DND-41 (cell line): ENCODE results near the gene VPREB3.

ENCODE experiments used
- ATAC-seq: fragments of 200-7000 bp; cut with Tn5 transposase; 3 replicates; pipeline ENCODE4 v1.9.1; 2021; ENCODE audit warnings: low read depth; ENCODE audit not compliant: insufficient read depth
- DNase-seq: peaks from one replicate; pipeline ENCODE4 v3.0.0-alpha.2; 2020
- H2AFZ ChIP-seq: 2 replicates; pipeline ENCODE4 v1.6.0; 2012; ENCODE audit warnings: low read depth, low read length
- H3K27ac ChIP-seq: 2 replicates; pipeline ENCODE4 v1.5.1; 2012; ENCODE audit warnings: low read length, inconsistent platforms
- H3K27me3 ChIP-seq: fragments of 200-600 bp; sonication (generic); 2 replicates; pipeline ENCODE4 v1.6.0; 2012; ENCODE audit warnings: low read length, mild to moderate bottlenecking, inconsistent platforms; ENCODE audit not compliant: insufficient read depth, poor library complexity
- H3K36me3 ChIP-seq: 2 replicates; pipeline ENCODE4 v1.5.1; 2012; ENCODE audit warnings: low read length, inconsistent platforms; ENCODE audit not compliant: insufficient read depth
- H3K4me1 ChIP-seq: 2 replicates; pipeline ENCODE4 v1.5.1; 2012; ENCODE audit warnings: mild to moderate bottlenecking, low read length; ENCODE audit not compliant: insufficient read depth
- H3K4me2 ChIP-seq: 2 replicates; pipeline ENCODE4 v1.6.0; 2012; ENCODE audit warnings: mild to moderate bottlenecking, moderate library complexity, low read length, inconsistent platforms; ENCODE audit not compliant: insufficient read depth
- H3K4me3 ChIP-seq, 2 experiments: fragments of 200-600 bp in 1 of 2; shearing (Covaris generic) in 1 of 2; 2 replicates each; pipeline ENCODE4 v1.5.1; 2012 to 2016; ENCODE audit warnings: inconsistent platforms in 2 of 2, low read length in 2 of 2, mild to moderate bottlenecking in 2 of 2, low read depth in 1 of 2, moderate library complexity in 1 of 2
- H3K79me2 ChIP-seq: 2 replicates; pipeline ENCODE4 v1.6.0; 2012; ENCODE audit warnings: low read length, inconsistent platforms; ENCODE audit not compliant: insufficient read depth
- H3K9ac ChIP-seq: 2 replicates; pipeline ENCODE4 v1.6.0; 2012; ENCODE audit warnings: low read depth, mild to moderate bottlenecking, inconsistent platforms, low read length, moderate library complexity
- H3K9me3 ChIP-seq: 2 replicates; pipeline ENCODE4 v1.5.1; 2012; ENCODE audit warnings: low read length, moderate library complexity, mild to moderate bottlenecking, inconsistent platforms; ENCODE audit not compliant: insufficient read depth, severe bottlenecking
- H4K20me1 ChIP-seq: 2 replicates; pipeline ENCODE4 v1.6.0; 2012; ENCODE audit warnings: low read length; ENCODE audit not compliant: insufficient read depth
- EZH2 ChIP-seq: IDR thresholded peaks from 3 replicates; pipeline ENCODE4 v1.6.1; 2012; ENCODE audit warnings: borderline replicate concordance, low read depth, mild to moderate bottlenecking, moderate library complexity, low read length, inconsistent platforms; ENCODE audit not compliant: severe bottlenecking
- TF ChIP-seq, protein P1 (sequence below): IDR thresholded peaks from 2 replicates; pipeline ENCODE4 v1.5.1; 2012; ENCODE audit warnings: borderline replicate concordance, low read length, moderate library complexity, mild to moderate bottlenecking; ENCODE audit not compliant: poor library complexity, severe bottlenecking; ENCODE audit errors: extremely low read depth

The VPREB3 gene

DNA sequence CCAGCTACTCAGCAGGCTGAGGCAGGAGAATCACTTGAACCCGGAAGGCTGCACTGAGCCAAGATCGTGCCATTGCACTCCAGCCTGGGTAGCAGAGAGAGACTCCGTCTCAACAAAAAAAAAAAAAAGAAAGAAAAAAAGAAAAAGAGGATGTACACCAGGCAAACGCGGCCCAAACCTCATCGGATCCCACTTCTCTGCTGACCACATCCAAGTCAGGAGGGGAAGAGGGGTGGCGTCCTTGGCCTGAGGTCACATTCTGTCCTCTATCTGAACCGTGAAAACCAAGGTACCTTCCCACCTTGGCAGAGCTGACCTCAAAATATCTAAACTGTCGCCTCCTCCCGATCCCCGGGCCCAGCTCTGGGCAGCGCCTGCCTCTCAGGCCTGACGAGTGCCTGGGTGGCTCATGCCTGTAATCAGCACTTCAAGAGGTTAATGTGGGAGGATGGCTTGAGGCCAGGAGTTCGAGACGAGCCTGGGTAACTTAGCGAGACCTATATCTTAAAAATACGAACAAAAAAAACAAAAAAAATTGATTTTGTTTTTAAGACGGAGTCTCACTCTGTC, 38.3 kb downstream of the VPREB3 start:
- peaks cover 43% of the 10 kb centered on the region for H3K36me3 ChIP-seq
- TF ChIP-seq, protein P1, sequence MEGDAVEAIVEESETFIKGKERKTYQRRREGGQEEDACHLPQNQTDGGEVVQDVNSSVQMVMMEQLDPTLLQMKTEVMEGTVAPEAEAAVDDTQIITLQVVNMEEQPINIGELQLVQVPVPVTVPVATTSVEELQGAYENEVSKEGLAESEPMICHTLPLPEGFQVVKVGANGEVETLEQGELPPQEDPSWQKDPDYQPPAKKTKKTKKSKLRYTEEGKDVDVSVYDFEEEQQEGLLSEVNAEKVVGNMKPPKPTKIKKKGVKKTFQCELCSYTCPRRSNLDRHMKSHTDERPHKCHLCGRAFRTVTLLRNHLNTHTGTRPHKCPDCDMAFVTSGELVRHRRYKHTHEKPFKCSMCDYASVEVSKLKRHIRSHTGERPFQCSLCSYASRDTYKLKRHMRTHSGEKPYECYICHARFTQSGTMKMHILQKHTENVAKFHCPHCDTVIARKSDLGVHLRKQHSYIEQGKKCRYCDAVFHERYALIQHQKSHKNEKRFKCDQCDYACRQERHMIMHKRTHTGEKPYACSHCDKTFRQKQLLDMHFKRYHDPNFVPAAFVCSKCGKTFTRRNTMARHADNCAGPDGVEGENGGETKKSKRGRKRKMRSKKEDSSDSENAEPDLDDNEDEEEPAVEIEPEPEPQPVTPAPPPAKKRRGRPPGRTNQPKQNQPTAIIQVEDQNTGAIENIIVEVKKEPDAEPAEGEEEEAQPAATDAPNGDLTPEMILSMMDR: no peak
- no peak for TF ChIP-seq EZH2
- no peaks in the 10 kb centered on the region for H3K9me3 ChIP-seq
- H4K20me1 ChIP-seq: peaks cover 17% of the 10 kb centered on the region
- peak overlapping the region; percentile 93 for H3K9ac ChIP-seq
- DNase-seq: no peak
- no peaks in the 10 kb centered on the region for H3K27me3 ChIP-seq
- peak overlapping the region; percentile 62 for H3K27ac ChIP-seq
- no peak overlapping the region for H2AFZ ChIP-seq
- ATAC-seq: no peak
- peak overlapping the region; percentile 89 for H3K4me2 ChIP-seq
- peaks cover 34% of the 10 kb centered on the region for H3K79me2 ChIP-seq
- H3K4me3 ChIP-seq: peak overlapping the region; percentile 72 to 92; a peak in 3 of 4 replicates
- peaks cover 22% of the 10 kb centered on the region for H3K4me1 ChIP-seq

- H3K27ac ChIP-seq: peak overlapping the region; percentile 31; the same call in 1 of the 2 replicates
- peaks cover 17% of the 10 kb centered on the region for H4K20me1 ChIP-seq
- H3K79me2 ChIP-seq: peaks cover 37% of the 10 kb centered on the region
- ATAC-seq: no peak
- peaks cover 22% of the 10 kb centered on the region for H3K4me1 ChIP-seq
- H3K4me3 ChIP-seq: no peak overlapping the region; a peak in 1 of 4 replicates
- TF ChIP-seq, protein P1: peak; percentile 21
- TF ChIP-seq EZH2: no peak
- DNase-seq: no peak
- no peaks in the 10 kb centered on the region for H3K9me3 ChIP-seq
- peak overlapping the region; percentile 89; the same call in 1 of the 2 replicates for H3K4me2 ChIP-seq
- peak overlapping the region; percentile 93; the same call in 1 of the 2 replicates for H3K9ac ChIP-seq
- peaks cover 53% of the 10 kb centered on the region for H3K36me3 ChIP-seq
- no peaks in the 10 kb centered on the region for H3K27me3 ChIP-seq
- no peak overlapping the region for H2AFZ ChIP-seq
These were observed 39.3 kb downstream of the VPREB3 start for GRCh38 chr22:23714596-23715578.

DNA sequence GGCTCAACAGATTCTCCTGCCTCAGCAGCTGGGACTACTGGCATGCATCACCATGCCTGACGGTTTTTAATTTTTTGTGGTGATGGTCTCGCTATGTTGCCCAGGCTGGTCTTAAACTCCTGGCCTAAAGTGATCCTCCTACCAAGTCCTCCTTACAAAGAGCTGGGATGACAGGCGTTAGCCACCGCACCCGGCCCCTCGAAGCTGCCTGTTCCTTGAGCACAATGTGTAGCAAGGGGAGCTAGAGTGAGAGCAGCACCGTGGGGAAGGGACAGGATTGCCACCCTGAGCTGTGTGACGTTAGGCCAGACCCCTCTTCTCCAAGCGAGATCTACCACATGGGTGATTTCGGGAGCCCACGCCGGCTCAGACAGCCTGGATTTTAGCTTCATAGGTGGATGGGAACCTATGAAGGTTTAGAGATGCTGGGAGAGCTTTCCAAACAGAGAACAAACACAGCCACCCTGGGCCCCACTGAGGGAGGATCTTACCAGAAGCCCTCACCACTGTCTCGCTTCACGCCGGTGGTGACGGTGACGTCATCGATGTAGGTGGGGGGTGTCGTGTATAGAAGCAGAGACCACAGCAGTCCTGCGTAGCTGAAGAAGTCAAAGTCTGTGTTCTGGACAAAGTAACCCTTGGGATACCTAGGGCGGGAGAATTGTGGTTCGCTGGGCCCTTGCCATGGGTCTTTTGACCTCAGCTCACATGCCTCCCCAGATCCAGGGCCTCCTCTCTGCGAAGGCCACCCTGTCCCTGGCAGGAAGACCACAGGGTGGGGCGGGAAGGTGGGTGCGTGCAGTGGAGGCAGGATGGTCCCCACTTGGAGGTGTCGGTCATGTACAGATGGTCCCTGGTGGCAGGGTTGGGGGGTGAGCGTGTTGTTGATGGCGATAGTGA, 40.3 kb downstream of the VPREB3 start:
- Histone ChIP-seq H2AFZ (no peak overlapping the region), H3K4me1 (peaks cover 22% of the 10 kb centered on the region), H4K20me1 (peaks cover 17% of the 10 kb centered on the region), H3K27me3 (no peaks in the 10 kb centered on the region), H3K4me2 (no peak overlapping the region), H3K79me2 (peaks cover 37% of the 10 kb centered on the region), H3K9me3 (no peaks in the 10 kb centered on the region), H3K4me3 (no peak overlapping the region), H3K27ac (no peak overlapping the region), H3K9ac (no peak overlapping the region), H3K36me3 (peaks cover 62% of the 10 kb centered on the region)
- no peak for DNase-seq
- no peak for ATAC-seq
- no peak for TF ChIP-seq EZH2
- TF ChIP-seq, protein P1: no peak
